Activated CD4-positive, alpha-beta T cell treated with anti-CD3 and anti-CD28 coated beads for 36 hours (primary cell): ENCODE results near the gene RCSD1. TPM values are rescaled to one million over a fixed set of nuclear protein-coding genes. Genes with fewer than 3 reads are reported as not detected.
A peak's percentile ranks its signal among the peaks of the same experiment; 100 is the strongest.

Source experiments
- ATAC-seq: fragments of 200-7000 bp; cut with Tn5 transposase; one replicate; pipeline ENCODE4 v1.10.0; 2021; ENCODE audit warnings: mild to moderate bottlenecking, moderate library complexity
- CTCF ChIA-PET: fragments of 350-600 bp; sonication (Branson Sonifier 250); formaldehyde crosslinking; loops from one replicate; lab custom pipeline; 2021; ENCODE audit warnings: antibody characterized with exemption; lab: Charles Lee
- POLR2A ChIA-PET: fragments of 350-600 bp; sonication (Branson Sonifier 250); formaldehyde crosslinking; loops from one replicate; lab custom pipeline; 2021; ENCODE audit warnings: antibody characterized with exemption, inconsistent platforms; lab: Charles Lee
- DNase-seq: peaks from one replicate; pipeline ENCODE4 v3.0.0-alpha.2; 2020
- H3K27ac Mint-ChIP-seq: one replicate; pipeline ENCODE4 v1.8.0; 2021; ENCODE audit warnings: mixed read lengths
- H3K27me3 Mint-ChIP-seq: one replicate; pipeline ENCODE4 v1.8.0; 2021; ENCODE audit warnings: mixed read lengths
- H3K36me3 Mint-ChIP-seq: one replicate; pipeline ENCODE4 v1.8.0; 2021; ENCODE audit warnings: low read depth, mixed read lengths
- H3K4me1 Mint-ChIP-seq: one replicate; pipeline ENCODE4 v1.8.0; 2021; ENCODE audit warnings: mixed read lengths
- H3K4me3 Mint-ChIP-seq: one replicate; pipeline ENCODE4 v1.8.0; 2021; ENCODE audit warnings: mild to moderate bottlenecking, moderate library complexity, mixed read lengths
- H3K9me3 Mint-ChIP-seq: one replicate; pipeline ENCODE4 v1.8.0; 2021; ENCODE audit warnings: low read depth, mixed read lengths
- intact Hi-C, 2 experiments: fragments of 100-400 bp; cut with DNase I in 1 of 2; cut with micrococcal nuclease in 1 of 2; formaldehyde crosslinking; loops; one replicate each; pipeline versions ENCODE4 v1.14.2 to v1.15.1; 2022 to 2024; cut with DNase I, micrococcal nuclease
- total RNA-seq, 2 experiments: library from RNA; stranded (reverse); gene quantifications; one replicate each; pipeline ENCODE4 v1.2.3, GENCODE V29; 2021

Gene RCSD1
- total RNA-seq, 2 experiments from 2014 or later: 59.9 to 62.0 TPM

DNA sequence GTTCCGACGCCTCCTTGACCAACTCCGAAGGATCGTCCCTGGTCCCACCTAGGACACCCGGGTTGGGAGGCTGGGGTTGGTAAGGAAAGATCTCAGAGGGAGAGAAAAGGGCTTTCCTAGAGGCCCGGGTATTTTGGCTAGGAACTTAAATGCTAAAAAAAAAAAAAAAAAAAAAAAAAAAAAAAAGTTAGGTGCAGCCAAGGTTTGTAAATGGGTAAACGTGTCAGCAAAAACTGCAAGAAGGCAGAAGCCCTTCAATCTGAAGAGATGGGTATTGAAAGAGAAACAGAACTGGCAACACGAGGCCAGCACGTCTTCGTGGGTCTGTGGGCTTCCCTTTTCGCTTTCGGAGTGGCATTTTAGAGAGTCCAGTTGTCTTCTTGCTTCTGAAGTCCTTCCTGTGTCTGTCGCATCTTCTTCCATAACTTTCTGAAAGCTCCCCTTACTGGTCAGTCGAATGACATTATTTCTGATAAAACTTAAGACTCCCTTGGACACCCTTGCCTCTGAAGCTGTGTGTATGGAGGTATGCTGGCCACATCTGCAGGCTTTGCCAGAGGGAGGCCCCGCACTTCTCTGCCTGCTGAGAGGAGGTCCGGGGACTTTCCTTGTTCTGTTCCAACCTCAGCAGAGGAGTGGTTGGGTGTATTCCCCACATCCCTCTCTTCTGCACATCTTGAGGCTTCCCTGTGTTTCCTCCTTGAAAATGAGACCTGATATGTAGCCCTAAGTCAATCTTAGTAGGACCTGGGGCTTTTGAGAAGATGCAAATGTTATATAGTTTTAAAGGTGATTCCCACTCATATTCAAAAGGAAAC, 745 bp downstream of the RCSD1 start:
- DNase-seq (peak; percentile 53), ATAC-seq (peak; percentile 11)
- Mint-ChIP-seq H3K4me1 (peaks cover 75% of the 10 kb centered on the region), H3K36me3 (peaks cover 30% of the 10 kb centered on the region), H3K27me3 (no peaks in the 10 kb centered on the region), H3K27ac (peak overlapping the region; percentile 97), H3K4me3 (peak overlapping the region; percentile 85), H3K9me3 (peaks cover 3% of the 10 kb centered on the region)
- POLR2A ChIA-PET: interaction anchor here (1.0 to 2.0 kb wide), 2 partner anchors 9 to 11 kb away, joined by 4 to 7 read pairs; no protein-coding TSS in a partner anchor
- intact Hi-C loops: loop anchor here (1.0 to 10.0 kb wide), 7 partner anchors 30 to 408 kb away; partner anchors contain the start of genes MPC2 (in 2 of the 2), CREG1 (in 1 of the 2) and DCAF6 (in 1 of the 2)
- CTCF ChIA-PET: interaction anchor here (1.2 to 3.1 kb wide), 4 partner anchors 23 to 84 kb away, joined by 6 to 27 read pairs (median 6); no protein-coding TSS in a partner anchor

- H3K4me1 Mint-ChIP-seq: peaks cover 79% of the 10 kb centered on the region
- H3K27me3 Mint-ChIP-seq: no peaks in the 10 kb centered on the region
- ChIA-PET POLR2A (interaction anchor here (0.5 to 2.0 kb wide), 4 partner anchors 9 to 753 kb away, joined by 3 to 7 read pairs (median 4); no protein-coding TSS in a partner anchor), CTCF (interaction anchor here (0.7 to 3.1 kb wide), 7 partner anchors 11 to 84 kb away, joined by 3 to 27 read pairs (median 6); no protein-coding TSS in a partner anchor)
- DNase-seq (peak; percentile 24), ATAC-seq (no peak)
- intact Hi-C loops: loop anchor here (2.0 to 10.0 kb wide), 4 partner anchors 57 to 409 kb away; partner anchors contain the start of genes CREG1 (in 1 of the 2), DCAF6 (in 1 of the 2) and MPC2 (in 1 of the 2)
- peak overlapping the region; percentile 85 for H3K4me3 Mint-ChIP-seq
- H3K36me3 Mint-ChIP-seq: peaks cover 30% of the 10 kb centered on the region
- H3K27ac Mint-ChIP-seq: peak overlapping the region; percentile 97
- H3K9me3 Mint-ChIP-seq: no peaks in the 10 kb centered on the region
Observed at GRCh38 chr1:167631386-167631935, 1.4 kb downstream of the RCSD1 start.

DNA sequence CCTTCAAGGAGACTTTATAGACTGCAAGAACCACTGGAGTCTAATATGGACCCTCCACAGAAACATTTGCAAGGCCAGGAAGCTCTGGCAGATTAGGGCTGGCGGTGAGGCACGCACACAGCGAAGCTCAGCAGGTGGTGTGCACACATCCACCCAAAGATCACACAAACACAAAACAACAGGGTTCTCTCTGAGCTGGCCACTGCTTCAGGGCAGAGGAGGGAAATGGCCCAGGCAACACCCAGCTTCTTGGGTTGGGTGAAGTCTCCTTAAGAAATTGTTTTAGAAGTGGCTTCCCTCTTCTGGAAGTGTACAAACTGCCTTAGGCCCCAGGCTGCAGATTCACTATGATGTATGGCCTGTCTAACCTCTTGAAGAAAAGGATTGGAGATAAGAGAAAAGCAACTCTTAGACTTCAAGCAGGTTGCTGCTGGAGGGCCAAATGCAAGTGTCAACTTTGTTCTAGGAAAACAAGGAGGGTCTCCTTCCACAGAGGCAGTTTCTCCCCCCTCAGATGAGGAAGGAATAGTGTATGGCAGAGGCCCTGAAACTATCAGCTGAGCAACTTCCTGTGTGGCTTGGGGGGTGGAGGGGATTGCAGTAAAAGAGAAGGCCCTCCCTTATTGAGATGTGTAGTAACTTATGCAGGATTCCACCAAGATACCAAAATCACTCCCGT, 2.0 kb downstream of the RCSD1 start:
- POLR2A ChIA-PET: interaction anchor here (0.5 to 2.0 kb wide), 6 partner anchors 10 to 754 kb away, joined by 3 to 7 read pairs (median 4); no protein-coding TSS in a partner anchor
- intact Hi-C loops: loop anchor here (2.0 to 10.0 kb wide), 4 partner anchors 57 to 409 kb away; partner anchors contain the start of genes CREG1 (in 1 of the 2), DCAF6 (in 1 of the 2) and MPC2 (in 1 of the 2)

DNA sequence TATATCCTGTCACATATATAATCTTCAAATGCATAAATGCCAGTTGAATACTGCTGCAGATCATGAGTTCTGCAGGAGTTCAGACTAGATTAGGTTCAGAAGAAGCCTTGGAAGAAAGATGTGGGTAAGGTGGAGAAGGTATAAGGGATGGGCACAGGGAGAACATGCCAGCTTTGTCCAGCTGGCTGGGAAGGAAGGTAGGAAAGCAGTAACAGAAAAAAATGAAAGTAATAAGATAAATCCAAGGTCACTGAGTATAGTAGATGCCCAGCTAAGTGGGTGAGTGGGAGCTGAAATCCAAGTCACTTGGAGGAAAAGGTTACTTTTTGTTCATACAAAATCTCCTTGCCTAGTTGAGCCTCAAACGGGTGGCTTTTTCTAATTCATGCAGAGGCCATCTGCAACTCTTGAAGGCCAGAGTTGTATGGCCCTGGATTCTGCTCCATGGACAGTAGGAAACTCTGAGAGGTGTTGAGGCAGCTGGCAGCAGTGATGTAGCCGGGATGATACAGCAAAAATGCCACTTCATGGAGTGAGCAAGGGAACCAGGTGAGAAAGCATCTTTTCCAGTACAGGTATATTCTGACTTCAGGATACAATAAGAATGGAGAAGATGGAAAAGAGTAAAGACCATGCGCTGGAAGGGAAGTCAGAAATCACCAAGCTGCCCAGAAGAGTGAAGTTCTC, 3.4 kb downstream of the RCSD1 start:
- peak overlapping the region; percentile 73 for H3K27ac Mint-ChIP-seq
- H3K27me3 Mint-ChIP-seq: no peaks in the 10 kb centered on the region
- POLR2A ChIA-PET: no interaction called here
- intact Hi-C loops: loop anchor here in 1 of 2 experiments (5.0 to 10.0 kb wide), 2 partner anchors 81 to 301 kb away; partner anchors contain the start of genes CREG1, DCAF6 and MPC2
- peaks cover 85% of the 10 kb centered on the region for H3K4me1 Mint-ChIP-seq
- DNase-seq (no peak), ATAC-seq (no peak)
- CTCF ChIA-PET: interaction anchor here (0.5 to 3.1 kb wide), 7 partner anchors 12 to 505 kb away, joined by 3 to 27 read pairs (median 6); no protein-coding TSS in a partner anchor
- H3K36me3 Mint-ChIP-seq: peaks cover 44% of the 10 kb centered on the region
- no peaks in the 10 kb centered on the region for H3K9me3 Mint-ChIP-seq
- H3K4me3 Mint-ChIP-seq: peak overlapping the region; percentile 85

More for the DNA sequence above, 2.0 kb downstream of the RCSD1 start:
- no peaks in the 10 kb centered on the region for H3K27me3 Mint-ChIP-seq
- no peaks in the 10 kb centered on the region for H3K9me3 Mint-ChIP-seq
- ATAC-seq (no peak), DNase-seq (peak; percentile 63)
- H3K27ac Mint-ChIP-seq: peak overlapping the region; percentile 97
- H3K4me3 Mint-ChIP-seq: peak overlapping the region; percentile 85
- CTCF ChIA-PET: interaction anchor here (0.7 to 3.1 kb wide), 9 partner anchors 12 to 1505 kb away, joined by 3 to 27 read pairs (median 5); no protein-coding TSS in a partner anchor
- peaks cover 34% of the 10 kb centered on the region for H3K36me3 Mint-ChIP-seq
- peaks cover 84% of the 10 kb centered on the region for H3K4me1 Mint-ChIP-seq

DNA sequence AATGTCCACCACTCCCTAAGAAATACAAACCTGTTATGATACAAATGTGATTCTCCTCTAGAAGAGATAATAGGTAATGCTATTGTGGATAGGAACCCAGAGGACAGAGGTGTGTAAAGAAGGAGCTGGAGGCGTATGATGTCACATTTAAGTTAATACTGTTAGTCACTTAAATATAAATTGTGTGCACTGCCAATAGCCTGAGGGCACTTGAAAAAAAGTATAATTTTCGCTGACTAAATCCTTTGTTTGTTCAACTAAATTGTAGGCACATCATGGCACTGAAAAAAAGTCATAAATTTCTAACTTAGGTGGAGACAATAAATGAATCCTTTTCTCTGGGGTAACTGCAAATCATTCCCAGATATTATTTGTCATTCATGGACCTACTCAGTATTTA, 4.4 kb downstream of the RCSD1 start:
- DNase-seq (no peak), ATAC-seq (no peak)
- H3K36me3 Mint-ChIP-seq: peaks cover 47% of the 10 kb centered on the region
- no peak overlapping the region for H3K4me3 Mint-ChIP-seq
- intact Hi-C loops: loop anchor here in 1 of 2 experiments (5.0 to 10.0 kb wide), 2 partner anchors 82 to 300 kb away; partner anchors contain the start of genes CREG1, DCAF6 and MPC2
- ChIA-PET CTCF (interaction anchor here (0.6 to 2.0 kb wide), 7 partner anchors 9 to 79 kb away, joined by 3 to 8 read pairs (median 4); no protein-coding TSS in a partner anchor), POLR2A (interaction anchor here (0.6 to 0.7 kb wide), 2 partner anchors 41 to 408 kb away, joined by 3 to 7 read pairs; no protein-coding TSS in a partner anchor)
- H3K9me3 Mint-ChIP-seq: no peaks in the 10 kb centered on the region
- no peaks in the 10 kb centered on the region for H3K27me3 Mint-ChIP-seq
- peak overlapping the region; percentile 73 for H3K27ac Mint-ChIP-seq
- H3K4me1 Mint-ChIP-seq: peaks cover 83% of the 10 kb centered on the region

- intact Hi-C loops: loop anchor here in 1 of 2 experiments (10.0 kb wide), 1 partner anchor 300 kb away; the partner anchor contains the start of genes DCAF6 and MPC2
- POLR2A ChIA-PET: interaction anchor here (0.6 kb wide), 1 partner anchor 409 kb away, joined by 7 read pairs; no protein-coding TSS in a partner anchor
Observed at GRCh38 chr1:167635156-167635648, 5.2 kb downstream of the RCSD1 start.

GRCh38 chr1:167635941-167636340, 5.9 kb downstream of the RCSD1 start:
- H3K27me3 Mint-ChIP-seq: no peaks in the 10 kb centered on the region
- H3K4me1 Mint-ChIP-seq: peaks cover 92% of the 10 kb centered on the region
- ATAC-seq (no peak), DNase-seq (no peak)
- no peak overlapping the region for H3K4me3 Mint-ChIP-seq
- CTCF ChIA-PET: interaction anchor here (0.6 to 2.0 kb wide), 9 partner anchors 9 to 52 kb away, joined by 3 to 7 read pairs (median 4); no protein-coding TSS in a partner anchor
- no peaks in the 10 kb centered on the region for H3K9me3 Mint-ChIP-seq
- H3K36me3 Mint-ChIP-seq: peaks cover 55% of the 10 kb centered on the region
- peak overlapping the region; percentile 93 for H3K27ac Mint-ChIP-seq
- POLR2A ChIA-PET: interaction anchor here (2.3 kb wide), 1 partner anchor 8 kb away, joined by 6 read pairs; no protein-coding TSS in a partner anchor
- intact Hi-C loops: loop anchor here in 1 of 2 experiments (10.0 kb wide), 1 partner anchor 299 kb away; the partner anchor contains the start of genes DCAF6 and MPC2

More at GRCh38 chr1:167635156-167635648, 5.2 kb downstream of the RCSD1 start:
- CTCF ChIA-PET: interaction anchor here (0.6 to 2.0 kb wide), 10 partner anchors 8 to 78 kb away, joined by 3 to 7 read pairs (median 4); no protein-coding TSS in a partner anchor
- Mint-ChIP-seq H3K4me1 (peaks cover 86% of the 10 kb centered on the region), H3K9me3 (no peaks in the 10 kb centered on the region), H3K27ac (no peak overlapping the region), H3K4me3 (no peak overlapping the region), H3K36me3 (peaks cover 52% of the 10 kb centered on the region), H3K27me3 (no peaks in the 10 kb centered on the region)
- DNase-seq (no peak), ATAC-seq (no peak)

- Mint-ChIP-seq H3K27ac (peak overlapping the region; percentile 93), H3K27me3 (no peaks in the 10 kb centered on the region), H3K9me3 (no peaks in the 10 kb centered on the region), H3K4me3 (no peak overlapping the region), H3K4me1 (peaks cover 95% of the 10 kb centered on the region), H3K36me3 (peaks cover 56% of the 10 kb centered on the region)
- DNase-seq (no peak), ATAC-seq (no peak)
- POLR2A ChIA-PET: interaction anchor here (0.7 to 2.3 kb wide), 3 partner anchors 10 to 80 kb away, joined by 3 to 6 read pairs (median 5); no protein-coding TSS in a partner anchor
- CTCF ChIA-PET: interaction anchor here (1.2 to 1.7 kb wide), 3 partner anchors 8 to 37 kb away, joined by 4 to 22 read pairs (median 8); no protein-coding TSS in a partner anchor
- intact Hi-C loops: loop anchor here in 1 of 2 experiments (10.0 kb wide), 1 partner anchor 297 kb away; the partner anchor contains the start of genes DCAF6 and MPC2
Observed at GRCh38 chr1:167638064-167638463, 8.0 kb downstream of the RCSD1 start.

DNA sequence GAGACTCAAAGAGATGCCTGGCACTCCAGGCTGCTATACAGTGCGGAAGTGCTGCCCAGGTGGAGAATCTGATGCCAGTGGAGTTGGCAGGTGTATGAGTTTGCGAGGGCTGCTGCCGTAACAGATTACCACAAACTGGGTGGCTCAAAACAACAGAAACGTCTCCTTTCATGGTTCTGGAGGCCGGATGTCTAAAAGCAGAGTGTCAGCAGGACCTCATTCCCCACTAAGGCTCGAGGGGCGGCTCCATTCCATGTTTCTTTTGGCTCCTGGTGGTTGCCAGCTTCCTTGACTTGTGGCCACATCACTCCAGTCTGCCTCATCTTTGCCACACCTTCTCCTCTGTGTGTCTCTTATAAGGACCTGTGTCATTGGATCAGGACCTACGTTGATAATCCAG, 10.0 kb downstream of the RCSD1 start:
- POLR2A ChIA-PET: no interaction called here
- Mint-ChIP-seq H3K9me3 (no peaks in the 10 kb centered on the region), H3K4me1 (peaks cover 95% of the 10 kb centered on the region), H3K27me3 (no peaks in the 10 kb centered on the region), H3K27ac (peak overlapping the region; percentile 37), H3K4me3 (no peak overlapping the region), H3K36me3 (peaks cover 48% of the 10 kb centered on the region)
- DNase-seq (no peak), ATAC-seq (no peak)
- CTCF ChIA-PET: no interaction called here
- intact Hi-C loops: no loop called here
